GM12891 (cell line): ENCODE measurements around the gene SIL1.

Experiments used
- PAX5 ChIP-seq: IDR thresholded peaks from 2 replicates; pipeline ENCODE4 v1.6.1; 2011; ENCODE audit warnings: low read length, moderate library complexity, mild to moderate bottlenecking; ENCODE audit not compliant: insufficient read depth, severe bottlenecking
- POLR2A ChIP-seq: IDR thresholded peaks from 2 replicates; pipeline ENCODE4 v1.6.1; 2011; ENCODE audit warnings: low read depth, low read length, control low read depth
- POLR2AphosphoS5 ChIP-seq: IDR thresholded peaks from 2 replicates; pipeline ENCODE4 v1.6.1; 2011; ENCODE audit warnings: low read depth, low read length, control low read depth
- POU2F2 ChIP-seq: IDR thresholded peaks from 2 replicates; pipeline ENCODE4 v1.6.1; 2011; ENCODE audit warnings: low read depth, mild to moderate bottlenecking, control low read depth, low read length, moderate library complexity
- TAF1 ChIP-seq: IDR thresholded peaks from 2 replicates; pipeline ENCODE4 v1.6.1; 2011; ENCODE audit warnings: low read depth, low read length, control low read depth

GRCh38 chr5:138943599-138944173 is 254.5 kb downstream of the SIL1 start:
- TF ChIP-seq POLR2AphosphoS5 (no peak), TAF1 (no peak), PAX5 (no peak), POU2F2 (no peak), POLR2A (no peak)
